DMS153 treated with DMSO at 0.1 percent for 48 hours (cell line): ENCODE data around the gene SEMA4F.
A peak's percentile ranks its signal among the peaks of the same experiment; 100 is the strongest.

ENCODE experiments used
- DNase-seq: peaks from one replicate; lab custom pipeline; 2025; ENCODE audit not compliant: unreplicated experiment; lab: John Stamatoyannopoulos, UW

The SEMA4F gene

DNA sequence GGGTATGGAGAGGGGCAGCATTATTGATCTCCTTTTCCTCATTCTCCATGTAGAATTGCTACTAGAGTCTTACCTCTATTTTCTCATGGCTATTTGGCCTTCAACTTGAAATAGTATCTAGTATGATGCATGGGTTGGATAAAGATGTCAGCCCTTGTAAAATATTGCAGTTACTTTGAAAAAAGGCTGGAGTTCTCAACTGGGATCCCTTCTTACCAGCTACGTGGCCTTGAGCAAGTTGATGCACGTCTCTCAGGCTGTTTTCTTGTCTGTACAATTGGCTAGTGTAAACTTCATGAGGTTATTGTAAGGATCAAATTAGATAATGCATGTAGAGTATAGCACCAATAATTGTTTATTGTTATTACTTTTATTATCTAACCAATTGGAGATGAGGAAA, 50.2 kb downstream of the SEMA4F start:
- no peak for DNase-seq

DNA sequence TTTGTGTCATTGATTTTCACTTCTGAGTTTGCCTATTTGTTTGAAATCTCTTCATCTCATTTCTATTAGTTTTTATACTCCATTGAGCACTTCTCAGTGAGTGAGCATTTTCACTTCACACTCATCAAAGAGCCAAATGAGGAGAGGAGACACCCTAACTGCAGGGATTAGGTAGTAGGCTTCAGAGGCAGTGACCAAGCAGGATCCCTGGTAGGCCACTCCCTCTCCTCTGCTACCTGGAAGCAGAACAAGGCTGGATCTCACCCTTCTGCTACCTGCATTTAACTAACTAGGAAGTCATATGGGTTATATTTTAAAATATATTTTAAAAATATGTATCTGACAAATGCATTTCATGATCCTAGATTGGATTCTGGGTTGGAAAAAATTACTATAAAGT, 52.7 kb downstream of the SEMA4F start:
- DNase-seq = no peak

DNA sequence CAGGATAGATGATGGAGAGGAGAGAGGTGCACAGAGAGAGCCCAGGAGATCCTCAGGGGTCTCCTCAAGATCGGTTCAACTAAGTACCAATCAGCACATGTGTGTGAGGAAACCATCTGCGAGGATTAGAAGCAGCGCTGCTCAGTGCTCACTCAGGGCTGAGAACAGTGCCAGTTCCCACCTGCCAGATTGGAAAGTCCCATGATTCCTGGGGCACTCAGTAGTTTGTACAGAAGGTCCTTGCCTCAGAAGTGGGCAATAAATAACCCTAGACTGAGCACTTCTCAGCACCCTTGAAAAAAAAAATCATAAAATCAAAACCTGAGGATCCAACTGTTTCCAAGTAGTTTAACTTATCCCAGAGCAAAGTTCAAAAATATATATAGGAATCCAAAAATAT, 53.8 kb downstream of the SEMA4F start:
- no peak for DNase-seq

- no peak for DNase-seq
Measured at GRCh38 chr2:74708296-74708695, 54.2 kb downstream of the SEMA4F start.

DNA sequence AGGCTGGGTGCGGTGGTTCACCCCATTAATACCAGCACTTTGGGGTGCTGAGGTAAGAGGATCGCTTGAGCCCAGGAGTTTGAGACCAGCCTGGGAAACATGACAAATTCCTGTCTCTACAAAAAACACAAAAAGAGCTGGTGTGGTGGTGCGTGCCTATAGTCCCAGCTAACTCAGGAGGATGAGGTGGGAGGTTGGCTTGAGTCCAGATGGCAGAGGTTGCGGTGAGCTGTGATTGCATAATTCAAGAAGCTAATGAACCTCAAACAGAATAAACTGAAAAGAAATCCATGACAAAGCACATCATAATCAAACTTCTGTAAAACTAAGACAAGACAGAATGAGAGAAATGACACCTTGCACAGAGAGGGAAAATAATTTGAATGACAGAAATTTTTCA, 54.8 kb downstream of the SEMA4F start:
- DNase-seq = no peak

DNA sequence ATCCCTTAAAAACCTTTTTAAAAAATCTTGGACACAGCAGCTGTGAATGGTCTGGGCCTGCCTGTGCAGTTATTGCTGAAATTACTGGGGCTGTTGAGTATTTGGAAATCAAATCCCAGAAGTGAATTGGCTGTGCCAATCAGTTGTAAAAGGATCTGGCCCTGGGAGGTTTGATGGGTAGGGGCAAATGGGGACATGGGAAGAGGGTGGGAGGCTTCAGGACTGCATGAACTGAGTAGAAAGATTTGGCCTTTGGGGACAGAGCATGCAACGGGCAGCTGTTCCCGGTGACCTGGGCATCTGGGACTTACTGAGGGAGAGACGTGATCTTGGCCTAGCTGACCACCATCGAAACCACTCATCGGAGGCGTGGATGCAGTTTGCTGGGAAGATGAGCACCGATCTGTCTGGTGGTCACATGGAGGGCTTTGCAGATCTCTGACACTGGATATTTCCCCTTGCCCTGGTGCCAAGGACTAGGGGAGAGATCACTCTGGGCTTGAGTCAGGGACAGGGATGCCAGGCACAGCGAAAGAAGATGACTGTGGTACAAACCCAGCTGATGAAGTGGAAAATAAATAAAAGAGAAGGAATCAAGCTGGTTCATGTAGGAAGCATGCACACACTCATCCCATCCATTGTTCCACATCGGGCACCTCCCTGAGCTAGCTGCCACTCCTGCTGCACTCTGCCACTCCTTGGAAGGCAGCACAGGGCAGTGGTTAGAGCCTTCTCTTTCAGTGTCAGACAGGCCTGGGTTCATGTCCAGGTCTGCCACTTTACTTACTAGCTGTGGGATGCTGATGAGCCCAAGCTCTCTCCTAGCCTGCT, 58.4 kb downstream of the SEMA4F start:
- no peak for DNase-seq

- DNase-seq = no peak
Measured at GRCh38 chr2:74714691-74715080, 60.6 kb downstream of the SEMA4F start.

GRCh38 chr2:74715081-74715791, 61.2 kb downstream of the SEMA4F start:
- peak; percentile 77 for DNase-seq

- no peak for DNase-seq
Measured at GRCh38 chr2:74715880-74716279, 61.8 kb downstream of the SEMA4F start.

DNA sequence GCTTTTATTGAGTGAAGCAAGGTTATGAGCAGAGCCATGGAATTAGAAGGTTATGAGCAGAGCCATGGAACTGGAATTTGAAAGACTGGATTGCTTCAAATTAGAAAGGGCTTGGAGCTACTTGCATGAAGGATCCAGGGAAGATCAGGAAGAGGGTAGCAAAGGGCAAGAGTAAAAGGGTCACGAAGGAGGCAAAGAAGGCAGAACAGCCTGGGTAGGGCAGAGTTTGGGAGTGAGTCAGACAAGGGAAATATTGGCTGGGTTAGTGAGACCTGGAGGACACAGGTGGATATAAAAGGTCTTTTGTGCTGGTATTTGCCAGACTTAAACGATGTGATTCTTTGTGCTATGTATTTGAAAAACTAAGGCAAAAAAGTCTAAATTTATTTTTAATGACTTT, 65.0 kb downstream of the SEMA4F start:
- DNase-seq = no peak

DNA sequence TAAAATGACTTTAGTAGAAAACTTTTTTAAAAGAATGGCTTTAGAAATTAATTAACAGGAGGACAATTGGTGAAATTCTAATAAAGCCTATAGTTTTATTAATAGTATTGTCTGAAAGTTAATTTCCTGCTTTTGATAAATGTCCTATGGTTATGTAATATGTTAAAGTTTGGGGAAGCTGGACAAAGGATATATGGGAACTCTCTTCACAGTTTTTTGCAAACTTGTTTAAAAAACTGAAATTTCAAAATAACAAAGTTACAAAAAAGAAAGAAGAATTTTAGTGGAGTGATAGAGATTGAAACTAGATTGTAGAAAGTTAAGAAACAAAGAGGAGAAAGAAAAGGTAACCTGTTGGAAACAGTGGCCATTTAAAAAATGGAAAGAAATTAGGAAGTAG, 67.3 kb downstream of the SEMA4F start:
- no peak for DNase-seq

DNA sequence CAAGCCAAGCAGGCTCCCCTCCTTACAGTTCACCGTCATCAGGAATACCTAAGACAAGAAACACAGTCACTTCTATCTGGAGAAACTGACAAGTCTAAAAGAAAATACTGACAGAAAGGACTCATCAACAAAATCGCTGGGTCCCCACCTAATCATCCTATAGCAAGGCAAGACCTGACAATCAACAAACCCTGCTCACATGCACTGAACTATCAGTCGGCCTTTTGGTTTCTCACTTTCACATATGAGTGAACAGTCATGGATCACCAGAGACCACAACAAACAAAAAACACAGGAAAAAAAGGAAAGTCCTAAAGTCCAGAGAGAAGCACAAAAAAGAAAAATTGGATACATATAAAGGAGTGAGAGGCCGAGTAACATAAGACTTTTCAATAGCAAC, 70.4 kb downstream of the SEMA4F start:
- no peak for DNase-seq

DNA sequence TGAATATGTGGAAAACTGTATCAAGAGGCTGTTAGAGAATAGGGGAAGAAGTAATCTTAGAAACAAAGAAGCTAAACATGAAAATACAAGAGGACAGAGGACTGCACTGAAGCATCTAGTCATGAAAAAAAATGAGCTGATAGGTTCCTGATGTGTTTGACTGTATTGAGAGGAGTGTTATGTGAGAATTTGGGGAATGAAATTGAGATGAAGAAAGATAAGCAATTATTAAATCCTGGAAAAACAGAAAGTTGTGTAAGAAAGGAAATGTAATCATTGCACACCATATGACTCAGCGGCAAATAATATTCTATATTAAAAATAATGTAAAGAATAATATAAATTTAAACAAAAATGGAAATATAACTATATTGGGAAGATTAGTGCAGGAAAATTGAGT, 71.2 kb downstream of the SEMA4F start:
- no peak for DNase-seq

DNA sequence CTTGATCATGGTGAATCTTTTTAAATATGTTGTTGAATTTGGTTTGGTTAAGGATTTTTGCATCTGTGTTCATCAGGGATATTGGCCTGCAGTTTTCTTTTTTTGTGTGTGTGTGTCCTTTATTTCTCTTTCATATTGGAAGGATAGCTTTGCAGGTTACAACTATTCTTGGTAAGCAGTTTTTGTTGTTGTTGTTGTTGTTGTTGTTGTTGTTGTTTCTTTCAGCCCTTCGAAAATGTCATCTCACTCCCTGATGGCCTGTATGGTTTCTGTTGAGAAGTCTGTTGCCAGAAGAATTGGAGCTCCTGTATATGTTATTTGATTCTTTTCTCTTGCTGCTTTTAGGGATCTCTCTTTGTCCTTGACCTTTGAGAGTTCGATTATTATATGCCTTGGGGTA, 74.8 kb downstream of the SEMA4F start:
- no peak for DNase-seq

- no peak for DNase-seq
Measured at GRCh38 chr2:74730530-74730929, 76.5 kb downstream of the SEMA4F start.
